Posterior cingulate gyrus (tissue), 11 donors: ENCODE data around the gene ZNF474.
A peak's percentile ranks its signal among the peaks of the same experiment; 100 is the strongest.

ENCODE experiments used
- DNase-seq, 10 donors: peaks; one replicate each; pipeline versions ENCODE4 v3.0.0 to v3.0.0-alpha.2; 2020 to 2021; ENCODE audit warnings: mixed read lengths in 3 of 10
- intact Hi-C: fragments of 100-400 bp; cut with DNase I; formaldehyde crosslinking; loops from one replicate; pipeline ENCODE4 v1.15.1; 2023

ZNF474 gene

GRCh38 chr5:122112733-122113558, 16.4 kb upstream of the ZNF474 start:
- intact Hi-C loops = no loop called here
- DNase-seq = no peak

GRCh38 chr5:122114501-122114900, 14.8 kb upstream of the ZNF474 start:
- intact Hi-C loops = no loop called here
- DNase-seq = no peak

- intact Hi-C loops = no loop called here
Measured at GRCh38 chr5:122118356-122118948, 10.9 kb upstream of the ZNF474 start.

GRCh38 chr5:122119205-122119604, 10.1 kb upstream of the ZNF474 start:
- intact Hi-C loops = no loop called here
- no peak for DNase-seq

More at GRCh38 chr5:122118356-122118948, 10.9 kb upstream of the ZNF474 start:
- DNase-seq = no peak

- intact Hi-C loops = no loop called here
- DNase-seq = no peak
Measured at GRCh38 chr5:122120493-122120892, 8.9 kb upstream of the ZNF474 start.

- intact Hi-C loops = no loop called here
Measured at GRCh38 chr5:122120957-122121356, 8.4 kb upstream of the ZNF474 start.

GRCh38 chr5:122121479-122122465, 7.6 kb upstream of the ZNF474 start:
- peak in 1 of 10 donors; percentile 53 for DNase-seq
- intact Hi-C loops = no loop called here

More at GRCh38 chr5:122120957-122121356, 8.4 kb upstream of the ZNF474 start:
- DNase-seq = no peak

- intact Hi-C loops = no loop called here
- no peak for DNase-seq
Measured at GRCh38 chr5:122124766-122125165, 4.6 kb upstream of the ZNF474 start.

GRCh38 chr5:122126177-122126755, 3.1 kb upstream of the ZNF474 start:
- intact Hi-C loops = no loop called here
- DNase-seq = no peak

GRCh38 chr5:122126756-122127321, 2.5 kb upstream of the ZNF474 start:
- peak in 8 of 10 donors; percentile 17 to 84 (median 42) for DNase-seq

GRCh38 chr5:122130152-122130551, 806 bp downstream of the ZNF474 start:
- intact Hi-C loops = no loop called here
- DNase-seq = no peak

More at GRCh38 chr5:122126756-122127321, 2.5 kb upstream of the ZNF474 start:
- intact Hi-C loops = no loop called here

GRCh38 chr5:122137702-122138101, 8.4 kb downstream of the ZNF474 start:
- DNase-seq = no peak
- intact Hi-C loops = no loop called here

- intact Hi-C loops = no loop called here
- no peak for DNase-seq
Measured at GRCh38 chr5:122138356-122138755, 9.0 kb downstream of the ZNF474 start.

GRCh38 chr5:122140900-122141299, 11.6 kb downstream of the ZNF474 start:
- intact Hi-C loops = no loop called here

GRCh38 chr5:122141751-122142150, 12.4 kb downstream of the ZNF474 start:
- DNase-seq = no peak
- intact Hi-C loops = no loop called here

More at GRCh38 chr5:122140900-122141299, 11.6 kb downstream of the ZNF474 start:
- no peak for DNase-seq

- no peak for DNase-seq
- intact Hi-C loops = no loop called here
Measured at GRCh38 chr5:122142480-122143164, 13.3 kb downstream of the ZNF474 start.

GRCh38 chr5:122144236-122144635, 14.9 kb downstream of the ZNF474 start:
- intact Hi-C loops = no loop called here
- no peak for DNase-seq

- intact Hi-C loops = no loop called here
- no peak for DNase-seq
Measured at GRCh38 chr5:122145906-122146305, 16.6 kb downstream of the ZNF474 start.

GRCh38 chr5:122149321-122150090, 20.2 kb downstream of the ZNF474 start:
- intact Hi-C loops = no loop called here

More at GRCh38 chr5:122149321-122150090, 20.2 kb downstream of the ZNF474 start:
- DNase-seq = no peak
